D721Med (cell line): ENCODE results near the gene GAREM2.

ENCODE experiments used
- DNase-seq: peaks from one replicate; pipeline ENCODE4 v3.0.0; 2011; ENCODE audit warnings: low spot score; ENCODE audit not compliant: insufficient read length
- FAIRE-seq: peaks from 2 replicates; lab custom pipeline; 2011; peaks lifted over from hg19 to GRCh38; lab: Jason Lieb, UNC
- TF ChIP-seq, protein P1 (sequence below): IDR thresholded peaks from 2 replicates; pipeline ENCODE4 v1.5.1; 2012; ENCODE audit warnings: mild to moderate bottlenecking, control low read depth; ENCODE audit not compliant: insufficient read depth; ENCODE audit errors: missing control alignments

Gene GAREM2

DNA sequence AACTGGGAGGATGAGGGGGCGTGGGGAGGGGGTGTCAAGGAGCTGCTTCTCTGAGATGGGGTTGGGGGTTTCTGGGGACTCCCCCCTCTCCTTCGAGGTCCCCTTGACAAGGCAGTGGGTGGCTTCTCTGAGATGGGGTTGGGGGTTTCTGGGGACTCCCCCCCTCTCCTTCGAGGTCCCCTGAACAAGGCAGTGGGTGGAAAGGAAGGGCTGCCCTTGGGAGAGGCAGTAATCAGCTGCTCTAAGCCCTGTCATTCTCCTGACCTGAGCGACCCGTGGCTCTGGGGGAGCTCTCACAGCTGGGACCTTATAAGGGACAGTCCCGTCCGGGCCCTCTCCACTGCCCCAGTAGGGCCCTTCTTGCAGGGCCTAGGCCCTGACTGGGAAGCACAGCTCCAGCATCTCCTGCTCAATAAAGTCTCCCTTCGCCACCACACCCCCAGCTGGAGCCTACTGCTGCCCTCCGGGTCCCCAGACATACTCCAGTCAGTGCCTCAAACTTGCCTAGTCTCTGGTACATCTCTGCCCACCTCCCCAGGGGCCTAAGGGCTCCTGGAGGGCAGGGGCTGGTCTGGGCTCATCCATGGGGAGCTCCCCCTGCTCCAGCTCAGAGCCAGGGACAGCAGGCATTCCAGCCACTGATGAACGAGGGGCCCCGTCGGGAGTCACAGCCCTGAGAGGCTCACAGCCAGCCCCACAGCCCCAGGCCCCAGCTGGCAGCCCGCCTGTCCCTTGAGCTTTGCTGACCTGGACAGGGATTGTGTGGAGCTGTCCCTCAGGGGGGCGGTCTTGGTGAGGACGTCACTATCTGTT lies 2.8 kb downstream of the GAREM2 start:
- DNase-seq (no peak), FAIRE-seq (no peak)
- TF ChIP-seq, protein P1, sequence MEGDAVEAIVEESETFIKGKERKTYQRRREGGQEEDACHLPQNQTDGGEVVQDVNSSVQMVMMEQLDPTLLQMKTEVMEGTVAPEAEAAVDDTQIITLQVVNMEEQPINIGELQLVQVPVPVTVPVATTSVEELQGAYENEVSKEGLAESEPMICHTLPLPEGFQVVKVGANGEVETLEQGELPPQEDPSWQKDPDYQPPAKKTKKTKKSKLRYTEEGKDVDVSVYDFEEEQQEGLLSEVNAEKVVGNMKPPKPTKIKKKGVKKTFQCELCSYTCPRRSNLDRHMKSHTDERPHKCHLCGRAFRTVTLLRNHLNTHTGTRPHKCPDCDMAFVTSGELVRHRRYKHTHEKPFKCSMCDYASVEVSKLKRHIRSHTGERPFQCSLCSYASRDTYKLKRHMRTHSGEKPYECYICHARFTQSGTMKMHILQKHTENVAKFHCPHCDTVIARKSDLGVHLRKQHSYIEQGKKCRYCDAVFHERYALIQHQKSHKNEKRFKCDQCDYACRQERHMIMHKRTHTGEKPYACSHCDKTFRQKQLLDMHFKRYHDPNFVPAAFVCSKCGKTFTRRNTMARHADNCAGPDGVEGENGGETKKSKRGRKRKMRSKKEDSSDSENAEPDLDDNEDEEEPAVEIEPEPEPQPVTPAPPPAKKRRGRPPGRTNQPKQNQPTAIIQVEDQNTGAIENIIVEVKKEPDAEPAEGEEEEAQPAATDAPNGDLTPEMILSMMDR: no peak

DNA sequence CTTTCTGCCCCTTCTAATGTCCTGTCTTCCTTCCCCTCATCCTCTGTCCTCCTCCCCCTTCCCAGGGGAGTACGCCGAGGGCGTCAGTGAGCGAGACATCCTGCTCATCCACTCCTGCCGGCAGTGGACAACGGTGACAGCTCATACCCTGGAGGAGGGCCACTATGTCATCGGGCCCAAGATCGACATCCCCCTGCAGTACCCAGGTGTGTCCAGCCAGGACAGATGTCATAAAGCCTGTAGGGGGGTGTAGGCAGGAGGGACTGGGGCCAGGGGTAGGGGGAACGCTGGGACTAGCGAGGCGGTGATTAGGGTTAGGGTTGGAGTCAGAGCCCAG lies 3.4 kb downstream of the GAREM2 start:
- TF ChIP-seq, protein P1: no peak
- DNase-seq (no peak), FAIRE-seq (no peak)

DNA sequence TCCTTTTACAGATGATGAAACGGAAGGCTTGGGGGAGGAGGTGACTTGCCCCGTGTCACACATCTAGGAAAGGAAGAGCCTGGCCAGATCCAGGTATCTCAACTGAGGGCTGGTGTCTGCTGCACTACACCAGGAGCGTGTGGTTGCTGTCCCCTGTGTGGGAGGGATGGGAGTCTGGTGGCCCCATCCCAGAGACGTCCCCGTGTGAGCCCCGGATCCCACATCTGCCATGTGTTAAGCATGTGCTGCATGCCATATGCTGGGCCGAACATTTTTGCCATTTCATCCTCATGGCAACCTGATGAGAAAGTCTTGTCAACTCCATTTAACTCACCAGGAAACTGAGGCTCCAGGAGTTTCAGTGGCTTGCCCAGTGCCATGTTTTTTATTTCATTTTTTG lies 4.2 kb downstream of the GAREM2 start:
- no peak for FAIRE-seq
- DNase-seq: no peak
- TF ChIP-seq, protein P1: no peak

DNA sequence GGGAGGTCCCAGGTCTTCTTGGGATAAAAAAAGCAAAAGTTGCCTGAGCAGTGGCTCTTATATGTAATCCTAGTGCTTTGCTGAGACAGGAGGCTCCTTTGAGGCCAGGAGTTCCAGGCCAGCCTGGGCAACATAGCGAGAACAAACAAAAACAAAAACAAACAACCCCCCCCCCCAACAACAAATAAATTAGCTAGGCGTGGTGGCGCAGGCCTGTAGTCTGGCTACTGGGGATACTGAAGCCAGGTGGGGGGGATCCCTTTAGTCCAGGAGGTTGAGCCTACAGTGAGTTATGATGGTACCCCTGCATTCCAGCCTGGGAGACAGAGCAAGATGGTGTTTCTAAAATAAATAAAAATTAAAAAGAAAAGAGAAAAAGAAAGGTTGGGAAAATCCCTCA lies 5.4 kb downstream of the GAREM2 start:
- no peak for DNase-seq
- TF ChIP-seq, protein P1: no peak
- no peak for FAIRE-seq

DNA sequence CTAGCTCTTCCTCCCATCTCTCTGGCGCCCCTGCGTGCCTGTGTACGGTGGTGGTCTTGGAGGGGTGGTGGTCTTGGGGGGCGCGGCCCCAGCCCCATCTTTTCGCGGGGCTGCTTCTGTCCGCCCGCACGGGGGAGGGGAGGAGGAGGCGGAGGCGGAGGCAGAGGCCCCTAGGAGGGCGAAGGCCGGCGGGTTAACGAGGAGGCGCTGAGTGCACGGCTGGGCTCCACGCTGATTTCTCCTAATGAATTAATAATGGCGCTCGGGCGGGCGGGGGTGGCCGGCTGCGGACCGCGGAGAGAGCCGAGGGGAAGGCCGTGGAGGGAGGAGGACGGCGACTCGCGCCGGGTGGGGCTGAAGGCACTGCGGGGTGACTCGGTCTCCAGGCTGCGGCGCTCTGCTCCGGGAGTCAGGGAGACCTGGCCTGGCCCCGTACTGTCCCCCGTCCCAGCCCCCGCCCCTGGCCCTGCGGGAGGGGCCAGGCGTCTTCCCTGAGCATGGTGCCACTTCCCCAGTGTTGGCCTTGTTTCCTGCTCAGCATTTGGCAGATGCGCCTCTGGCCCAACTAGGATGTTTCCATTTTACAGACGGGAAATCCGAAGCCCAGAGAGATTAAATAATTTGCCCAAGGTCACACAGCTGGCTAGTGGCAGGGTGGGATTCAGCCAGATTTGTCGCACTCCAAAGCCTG lies 6.0 kb downstream of the GAREM2 start:
- DNase-seq (no peak), FAIRE-seq (no peak)
- TF ChIP-seq, protein P1: no peak

DNA sequence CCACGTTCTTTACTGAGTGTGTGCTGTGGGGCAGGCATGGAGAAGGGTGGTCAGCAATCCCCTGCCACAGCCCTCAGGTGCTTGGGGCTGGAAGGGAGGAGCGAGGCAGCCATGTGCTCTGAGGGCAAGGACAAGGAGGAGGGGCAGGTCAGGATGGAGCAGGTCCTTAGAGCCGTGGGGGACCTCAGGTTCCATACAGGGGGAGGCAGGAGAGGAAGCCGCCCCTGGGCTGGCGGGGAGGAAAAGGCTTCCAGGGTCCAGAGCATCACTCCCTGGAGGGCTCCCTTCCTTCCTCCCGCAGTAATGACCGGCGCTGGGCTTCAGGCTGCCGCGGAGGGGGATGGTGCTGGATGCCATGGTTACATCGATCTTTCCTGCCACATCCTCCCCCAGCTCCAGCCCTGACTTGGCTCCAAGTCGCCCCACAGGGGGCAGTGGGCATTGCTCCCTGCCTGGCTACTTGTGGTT lies 6.6 kb downstream of the GAREM2 start:
- DNase-seq: no peak
- TF ChIP-seq, protein P1: no peak
- no peak for FAIRE-seq

DNA sequence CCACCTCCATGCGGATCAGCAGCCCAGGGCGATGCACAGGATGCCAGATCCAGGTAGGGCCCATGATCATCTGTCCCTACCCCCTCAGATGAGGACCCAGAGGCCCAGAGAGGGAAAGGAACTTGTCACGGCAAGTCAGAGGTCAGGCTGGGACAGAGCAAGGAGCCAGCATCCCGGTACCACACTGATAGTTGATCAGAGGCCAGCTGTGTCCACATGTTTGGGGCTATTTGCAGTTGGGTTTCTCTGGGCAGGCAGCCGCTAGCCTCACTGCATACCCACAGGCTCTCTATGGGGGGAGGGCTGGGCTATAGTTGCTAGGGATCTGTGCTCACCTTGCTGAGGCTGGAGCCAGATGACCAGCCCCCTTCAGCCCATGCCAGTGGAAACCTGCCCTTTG lies 9.6 kb downstream of the GAREM2 start:
- DNase-seq (no peak), FAIRE-seq (no peak)
- TF ChIP-seq, protein P1: no peak
